Small intestine (tissue), 16 donors: ENCODE data around the gene CD24. TPM values are rescaled to one million over a fixed set of nuclear protein-coding genes. Genes with fewer than 3 reads are reported as not detected.
"Not testable (repeated sequence)": the region's sequence is repeated elsewhere in the genome, so short reads cannot be mapped to it uniquely, and the experiment has no call there.

Experiments
- DNase-seq, 2 donors: peaks; one replicate each; pipeline versions ENCODE4 v3.0.0 to v3.0.0-alpha.2; 2013
- FAIRE-seq: peaks from 2 replicates; lab custom pipeline; 2012; peaks lifted over from hg19 to GRCh38; lab: Jason Lieb, UNC
- H3K27ac ChIP-seq, 3 donors: one replicate each; pipeline ENCODE4 v1.5.1; 2013; ENCODE audit warnings: low read length in 2 of 3, mild to moderate bottlenecking in 2 of 3, control low read depth in 1 of 3, inconsistent platforms in 1 of 3, low read depth in 1 of 3, moderate library complexity in 1 of 3
- H3K27me3 ChIP-seq, 3 donors: one replicate each; pipeline ENCODE4 v1.6.1; 2013; ENCODE audit warnings: low read length in 3 of 3, inconsistent platforms in 1 of 3; ENCODE audit not compliant: control insufficient read depth in 3 of 3, insufficient read depth in 3 of 3
- H3K36me3 ChIP-seq, 3 donors: one replicate each; pipeline ENCODE4 v1.6.1; 2013; ENCODE audit warnings: low read length in 3 of 3, inconsistent platforms in 1 of 3, low read depth in 1 of 3, mild to moderate bottlenecking in 1 of 3, moderate library complexity in 1 of 3; ENCODE audit not compliant: control insufficient read depth in 3 of 3, insufficient read depth in 2 of 3
- H3K4me1 ChIP-seq, 3 donors: one replicate each; pipeline ENCODE4 v1.6.1; 2013; ENCODE audit warnings: low read length in 2 of 3, inconsistent platforms in 1 of 3, low read depth in 1 of 3, mild to moderate bottlenecking in 1 of 3, moderate library complexity in 1 of 3; ENCODE audit not compliant: control insufficient read depth in 3 of 3, insufficient read depth in 2 of 3
- H3K4me3 ChIP-seq, 3 donors: one replicate each; pipeline ENCODE4 v1.5.1; 2013; ENCODE audit warnings: low read length in 3 of 3, control low read depth in 1 of 3, inconsistent platforms in 1 of 3, low read depth in 1 of 3, mild to moderate bottlenecking in 1 of 3, moderate library complexity in 1 of 3
- H3K9me3 ChIP-seq, 2 donors: one replicate each; pipeline ENCODE4 v1.6.1; 2013; ENCODE audit warnings: low read depth in 1 of 2, low read length in 1 of 2; ENCODE audit not compliant: control insufficient read depth in 2 of 2, insufficient read depth in 1 of 2
- WGBS, 3 donors: extraction: QIAGEN DNeasy Blood & Tissue Kit; methylation state at CpG; one replicate each; pipeline ENCODE4 v1.1.7; 2013; 5-methylcytosine and 5-hydroxymethylcytosine counted together
- long read RNA-seq, 10 donors: transcript quantifications; one replicate each; lab custom pipeline, GENCODE V29; 2026
- polyA plus RNA-seq, 4 donors: library from polyadenylated mRNA; stranded (reverse) in 3 of 4; unstranded in 1 of 4; fragments of 200-250 nt in 3 of 4; fragments of 120-200 nt in 1 of 4; gene quantifications; one replicate each; pipeline versions ENCODE4 v1.2.1 to v1.2.3, GENCODE V29; 2013
- donor health status: healthy with polysubstance abuse.
- donor health status: control.
- donor health status: control.
- donor health status: Bipolar disorder and iron deficiency.
- donor health status: healthy.

Gene CD24, protein sequence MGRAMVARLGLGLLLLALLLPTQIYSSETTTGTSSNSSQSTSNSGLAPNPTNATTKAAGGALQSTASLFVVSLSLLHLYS
- polyA plus RNA-seq = 100 to 1,000 TPM in 1 of 4 donors, 10 to 100 TPM in 3; 41.1 to 436 (median 92.6) TPM
- long read RNA-seq, donor 1, transcript CD24-201 (2 exons, 2,180 nt) = major isoform, 105 of 112 reads
- long read RNA-seq, donor 1, transcript CD24-204 (3 exons, 2,513 nt) = minor isoform, 5 of 112 reads
- long read RNA-seq, donor 1, partial matches to known transcripts = 0 of 112 reads
- long read RNA-seq, donor 1, other reads (novel, unspliced or antisense) = 0 of 112 reads
- long read RNA-seq, donor 2, transcript CD24-201 (2 exons, 2,180 nt) = major isoform, 71 of 72 reads
- long read RNA-seq, donor 2, partial matches to known transcripts = 0 of 72 reads
- long read RNA-seq, donor 2, other reads (novel, unspliced or antisense) = 0 of 72 reads
- long read RNA-seq, donor 3, transcript CD24-201 (2 exons, 2,180 nt) = major isoform, 34 of 37 reads
- long read RNA-seq, donor 3, partial matches to known transcripts = 0 of 37 reads
- long read RNA-seq, donor 3, other reads (novel, unspliced or antisense) = 0 of 37 reads
- long read RNA-seq, donor 4, partial matches to known transcripts = 0 of 2 reads
- long read RNA-seq, donor 4, other reads (novel, unspliced or antisense) = 0 of 2 reads
- long read RNA-seq, donor 5, transcript CD24-201 (2 exons, 2,180 nt) = major isoform, 9 of 9 reads
- long read RNA-seq, donor 5, partial matches to known transcripts = 0 of 9 reads
- long read RNA-seq, donor 5, other reads (novel, unspliced or antisense) = 0 of 9 reads
- long read RNA-seq, donor 6, transcript CD24-201 (2 exons, 2,180 nt) = major isoform, 46 of 53 reads
- long read RNA-seq, donor 6, transcript CD24-204 (3 exons, 2,513 nt) = minor isoform, 5 of 53 reads
- long read RNA-seq, donor 6, partial matches to known transcripts = 0 of 53 reads
- long read RNA-seq, donor 6, other reads (novel, unspliced or antisense) = 0 of 53 reads
- long read RNA-seq, donor 7 = 0 reads
- long read RNA-seq, donor 8, transcript CD24-201 (2 exons, 2,180 nt) = major isoform, 12 of 12 reads
- long read RNA-seq, donor 8, partial matches to known transcripts = 0 of 12 reads
- long read RNA-seq, donor 8, other reads (novel, unspliced or antisense) = 0 of 12 reads
- long read RNA-seq, donor 9, transcript CD24-201 (2 exons, 2,180 nt) = major isoform, 17 of 17 reads
- long read RNA-seq, donor 9, partial matches to known transcripts = 0 of 17 reads
- long read RNA-seq, donor 9, other reads (novel, unspliced or antisense) = 0 of 17 reads
- long read RNA-seq, donor 10, transcript CD24-204 (3 exons, 2,513 nt) = minor isoform, 8 of 168 reads
- long read RNA-seq, donor 10, transcript CD24-201 (2 exons, 2,180 nt) = major isoform, 160 of 168 reads
- long read RNA-seq, donor 10, partial matches to known transcripts = 0 of 168 reads
- long read RNA-seq, donor 10, other reads (novel, unspliced or antisense) = 0 of 168 reads

DNA sequence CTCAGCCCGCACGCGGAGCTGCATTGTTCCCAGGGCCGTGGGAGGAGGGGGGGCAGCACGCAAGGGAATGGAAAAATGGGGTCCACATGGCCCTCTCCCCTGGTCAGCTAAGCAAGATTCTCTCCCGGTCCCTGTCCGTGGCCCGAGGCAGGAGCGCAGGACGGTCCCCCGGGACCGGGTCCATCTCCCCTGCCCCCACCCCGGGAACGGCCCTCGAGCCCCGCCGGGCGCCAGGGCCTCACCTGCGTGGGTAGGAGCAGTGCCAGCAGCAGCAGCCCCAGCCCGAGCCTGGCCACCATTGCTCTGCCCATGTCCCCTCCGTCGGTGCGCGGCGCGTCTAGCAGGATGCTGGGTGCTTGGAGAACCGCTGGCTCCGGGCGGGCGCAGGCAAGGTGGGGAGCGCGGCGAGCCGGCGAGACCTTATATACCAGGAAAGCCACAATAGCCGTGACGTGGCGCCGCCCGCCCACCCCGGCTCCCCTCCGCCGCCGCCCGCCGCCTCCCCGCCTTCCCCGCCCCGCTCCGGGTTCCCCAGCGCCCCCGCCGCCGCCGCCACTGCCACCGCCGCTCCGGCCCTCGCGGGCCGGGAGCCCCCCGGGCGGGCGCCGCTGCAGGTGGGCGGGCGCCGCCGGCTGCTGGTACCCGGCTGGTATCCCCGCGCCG lies at the start of gene CD24:
TSS of gene CD24 (minus strand) at position 394 of the 663 bp plus-strand sequence. CDS start at position 311, 83 bp downstream.
- H3K36me3 ChIP-seq = peaks cover 0 to under 1% (median 0%) of the 10 kb centered on the region in 3 donors
- peaks cover 0 to 19% (median 0%) of the 10 kb centered on the region in 3 donors for H3K4me1 ChIP-seq
- 1% methylated on average over 17 to 73 of the region's 73 CpGs for WGBS, 3 donors
- H3K9me3 ChIP-seq = no peaks in the 10 kb centered on the region
- DNase-seq = peak; percentile 39 to 73
- FAIRE-seq = no peak
- peak within 1 kb of the TSS; percentile 70 to 81 (median 80) for H3K4me3 ChIP-seq
- H3K27ac ChIP-seq = peak within 1 kb of the TSS; percentile 32 to 87 (median 83)
- peaks cover 5 to 17% (median 12%) of the 10 kb centered on the region in 3 donors for H3K27me3 ChIP-seq

GRCh38 chr6:107021446-107022185 lies 47.1 kb upstream of the CD24 start:
- FAIRE-seq = no peak
- WGBS, 3 donors = 91 to 97% (median 92%) methylated on average over 1 of the region's 1 CpG

GRCh38 chr6:107020239-107020638 lies 45.7 kb upstream of the CD24 start:
- Histone ChIP-seq H3K4me1 (peaks cover 0 to 4% (median 0%) of the 10 kb centered on the region in 3 donors), H3K27me3 (no peaks in the 10 kb centered on the region), H3K36me3 (no peaks in the 10 kb centered on the region), H3K4me3 (no peak overlapping the region), H3K9me3 (no peaks in the 10 kb centered on the region), H3K27ac (no peak overlapping the region)
- peak in 1 of 2 donors; percentile 3 for DNase-seq
- FAIRE-seq = no peak
- WGBS, 3 donors = 29 to 69% (median 50%) methylated on average over 4 of the region's 4 CpGs

More at GRCh38 chr6:107021446-107022185, 47.1 kb upstream of the CD24 start:
- Histone ChIP-seq H3K9me3 (no peaks in the 10 kb centered on the region), H3K27ac (no peak overlapping the region), H3K36me3 (no peaks in the 10 kb centered on the region), H3K27me3 (no peaks in the 10 kb centered on the region), H3K4me1 (peaks cover 0 to 4% (median 0%) of the 10 kb centered on the region in 3 donors), H3K4me3 (no peak overlapping the region)
- no peak for DNase-seq

DNA sequence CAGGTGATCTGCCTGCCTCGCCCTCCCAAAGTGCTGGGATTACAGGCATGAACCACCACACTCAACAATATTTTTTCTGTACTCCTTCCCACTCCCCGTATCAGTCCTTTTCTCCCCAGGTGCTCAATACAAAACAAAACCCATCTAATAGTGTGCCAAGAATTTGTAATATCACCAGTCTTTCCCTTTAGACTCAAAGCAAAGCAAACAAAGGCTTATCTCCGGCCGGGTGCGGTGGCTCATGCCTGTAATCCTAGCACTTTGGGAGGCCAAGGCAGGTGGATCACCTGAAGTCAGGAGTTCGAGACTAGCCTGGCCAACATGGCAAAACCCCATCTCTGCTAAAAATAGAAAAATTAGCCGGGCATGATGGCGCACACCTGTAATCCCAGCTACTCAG lies 45.1 kb upstream of the CD24 start:
- H3K36me3 ChIP-seq, H3K4me3 ChIP-seq, H3K27ac ChIP-seq, FAIRE-seq, H3K4me1 ChIP-seq, H3K27me3 ChIP-seq, H3K9me3 ChIP-seq: not testable (repeated sequence)
- DNase-seq = peak in 1 of 2 donors; percentile 9
- 17 to 64% (median 37%) methylated on average over 8 of the region's 8 CpGs for WGBS, 3 donors

- Histone ChIP-seq H3K27me3 (no peaks in the 10 kb centered on the region), H3K4me1 (peaks cover 0 to 4% (median 0%) of the 10 kb centered on the region in 3 donors), H3K27ac (no peak overlapping the region), H3K4me3 (no peak overlapping the region), H3K36me3 (no peaks in the 10 kb centered on the region), H3K9me3 (no peaks in the 10 kb centered on the region)
- DNase-seq (no peak), FAIRE-seq (no peak)
- 89 to 93% (median 92%) methylated on average over 5 of the region's 5 CpGs for WGBS, 3 donors
Observed at GRCh38 chr6:107019047-107019446, 44.5 kb upstream of the CD24 start.

DNA sequence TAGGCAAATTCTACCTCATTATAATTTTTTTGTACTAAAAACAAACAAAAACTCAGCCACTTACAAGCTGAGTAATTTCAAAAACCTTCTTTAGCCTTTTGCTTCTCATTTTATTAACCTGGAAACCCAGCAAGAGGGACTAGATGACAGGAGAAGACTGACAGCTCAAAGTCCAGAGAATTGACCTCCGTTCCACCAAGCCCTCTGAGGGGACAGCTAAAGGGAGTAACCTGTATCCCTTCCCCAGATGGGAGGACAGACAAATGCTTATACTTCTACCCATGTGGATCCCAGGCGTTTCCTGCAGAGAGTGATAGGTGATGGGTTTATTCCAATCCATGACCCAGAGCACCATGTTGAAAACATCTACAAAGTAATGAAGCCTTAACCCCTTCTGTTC lies 35.0 kb upstream of the CD24 start:
- Histone ChIP-seq H3K9me3 (no peaks in the 10 kb centered on the region), H3K4me1 (no peaks in the 10 kb centered on the region), H3K27me3 (no peaks in the 10 kb centered on the region), H3K4me3 (no peak overlapping the region), H3K27ac (no peak overlapping the region), H3K36me3 (no peaks in the 10 kb centered on the region)
- 31 to 62% (median 51%) methylated on average over 2 of the region's 2 CpGs for WGBS, 3 donors
- FAIRE-seq (no peak), DNase-seq (peak in 1 of 2 donors; percentile 15)
